Hepatocyte (in vitro differentiated cells): ENCODE measurements around the gene TTC34. TPM values are rescaled to one million over a fixed set of nuclear protein-coding genes. Genes with fewer than 3 reads are reported as not detected.

Experiments used
- DNase-seq: peaks from one replicate; pipeline ENCODE4 v3.0.0-alpha.2; 2016; ENCODE audit warnings: low spot score
- H2AFZ ChIP-seq: fragments of 200-600 bp; sonication (generic); 2 replicates; pipeline ENCODE4 v1.6.0; 2016; ENCODE audit warnings: antibody characterized with exemption, mild to moderate bottlenecking
- H3K27ac ChIP-seq: fragments of 200-600 bp; sonication (generic); 2 replicates; pipeline ENCODE4 v1.5.1; 2016; ENCODE audit warnings: mild to moderate bottlenecking
- H3K27me3 ChIP-seq: fragments of 200-600 bp; sonication (generic); 2 replicates; pipeline ENCODE4 v1.6.1; 2016
- H3K36me3 ChIP-seq: fragments of 200-600 bp; sonication (generic); replicated peaks from 2 replicates; pipeline ENCODE4 v1.5.1; 2016; ENCODE audit warnings: low read depth; ENCODE audit not compliant: insufficient read depth
- H3K4me1 ChIP-seq: fragments of 200-600 bp; sonication (generic); 2 replicates; pipeline ENCODE4 v1.5.1; 2016; ENCODE audit warnings: mild to moderate bottlenecking, moderate library complexity; ENCODE audit not compliant: insufficient read depth
- H3K4me2 ChIP-seq: fragments of 200-600 bp; sonication (generic); 2 replicates; pipeline ENCODE4 v1.6.0; 2016
- H3K4me3 ChIP-seq: fragments of 200-600 bp; sonication (generic); 2 replicates; pipeline ENCODE4 v1.5.1; 2016; ENCODE audit warnings: mild to moderate bottlenecking
- H3K79me2 ChIP-seq: fragments of 200-600 bp; sonication (generic); 2 replicates; pipeline ENCODE4 v1.6.0; 2017; ENCODE audit warnings: mild to moderate bottlenecking
- H3K9me2 ChIP-seq: fragments of 200-600 bp; sonication (generic); replicated peaks from 2 replicates; pipeline ENCODE4 v1.6.0; 2017; ENCODE audit warnings: mild to moderate bottlenecking; ENCODE audit not compliant: insufficient read depth
- H3K9me3 ChIP-seq: fragments of 200-600 bp; sonication (generic); 2 replicates; pipeline ENCODE4 v1.5.1; 2016; ENCODE audit warnings: low read depth, mild to moderate bottlenecking
- H4K20me1 ChIP-seq: fragments of 200-600 bp; sonication (generic); 2 replicates; pipeline ENCODE4 v1.6.0; 2016; ENCODE audit warnings: mild to moderate bottlenecking; ENCODE audit not compliant: insufficient read depth, poor library complexity, severe bottlenecking
- CTCF ChIP-seq: fragments of 200-600 bp; sonication (generic); IDR thresholded peaks from 2 replicates; pipeline ENCODE4 v1.5.1; 2016; ENCODE audit warnings: antibody characterized with exemption, mild to moderate bottlenecking; ENCODE audit not compliant: poor library complexity
- EZH2 ChIP-seq: fragments of 200-600 bp; sonication (generic); IDR thresholded peaks from 2 replicates; pipeline ENCODE4 v1.6.1; 2016; ENCODE audit warnings: antibody characterized with exemption, mild to moderate bottlenecking, borderline replicate concordance
- EZH2phosphoT487 ChIP-seq: fragments of 200-600 bp; sonication (generic); IDR thresholded peaks from one replicate; pipeline ENCODE4 v1.6.1; 2018; ENCODE audit warnings: antibody characterized with exemption, mild to moderate bottlenecking, low read depth, moderate library complexity; ENCODE audit not compliant: unreplicated experiment, severe bottlenecking
- WGBS: methylation state at CpG from one replicate; pipeline ENCODE4 v1.1.6; 2016; ENCODE audit warnings: low lambda C conversion rate; ENCODE audit errors: missing lambda C conversion rate; 5-methylcytosine and 5-hydroxymethylcytosine counted together
- polyA plus RNA-seq: library from polyadenylated mRNA; unstranded; fragments of >200 nt; fragmentation: Nextera tagmentation; extraction: Ambion mirVana; gene quantifications from 2 replicates; pipeline ENCODE4 v1.2.1, GENCODE V29; 2016
- total RNA-seq: library from RNA; depleted of rRNA; stranded (reverse); fragments of >200 nt; gene quantifications from 2 replicates; pipeline ENCODE4 v1.2.3, GENCODE V29; 2014

TTC34 gene
- total and polyA plus RNA-seq, 2 experiments from 2014 or later, result 0.13 to 0.33 TPM

GRCh38 chr1:2833454-2834145 is 32.1 kb upstream of the TTC34 start:
- DNase-seq, result no peak
- Histone ChIP-seq H3K79me2 (no peaks in the 10 kb centered on the region), H3K36me3 (no peaks in the 10 kb centered on the region), H3K4me2 (no peak overlapping the region), H3K27ac (no peak overlapping the region), H3K4me1 (no peaks in the 10 kb centered on the region), H3K9me2 (no peaks in the 10 kb centered on the region), H3K9me3 (no peaks in the 10 kb centered on the region), H3K27me3 (no peaks in the 10 kb centered on the region), H2AFZ (no peak overlapping the region), H4K20me1 (no peaks in the 10 kb centered on the region), H3K4me3 (no peak overlapping the region)
- TF ChIP-seq EZH2phosphoT487 (no peak), CTCF (no peak), EZH2 (no peak)
- 85% methylated on average over 20 of the region's 20 CpGs for WGBS

DNA sequence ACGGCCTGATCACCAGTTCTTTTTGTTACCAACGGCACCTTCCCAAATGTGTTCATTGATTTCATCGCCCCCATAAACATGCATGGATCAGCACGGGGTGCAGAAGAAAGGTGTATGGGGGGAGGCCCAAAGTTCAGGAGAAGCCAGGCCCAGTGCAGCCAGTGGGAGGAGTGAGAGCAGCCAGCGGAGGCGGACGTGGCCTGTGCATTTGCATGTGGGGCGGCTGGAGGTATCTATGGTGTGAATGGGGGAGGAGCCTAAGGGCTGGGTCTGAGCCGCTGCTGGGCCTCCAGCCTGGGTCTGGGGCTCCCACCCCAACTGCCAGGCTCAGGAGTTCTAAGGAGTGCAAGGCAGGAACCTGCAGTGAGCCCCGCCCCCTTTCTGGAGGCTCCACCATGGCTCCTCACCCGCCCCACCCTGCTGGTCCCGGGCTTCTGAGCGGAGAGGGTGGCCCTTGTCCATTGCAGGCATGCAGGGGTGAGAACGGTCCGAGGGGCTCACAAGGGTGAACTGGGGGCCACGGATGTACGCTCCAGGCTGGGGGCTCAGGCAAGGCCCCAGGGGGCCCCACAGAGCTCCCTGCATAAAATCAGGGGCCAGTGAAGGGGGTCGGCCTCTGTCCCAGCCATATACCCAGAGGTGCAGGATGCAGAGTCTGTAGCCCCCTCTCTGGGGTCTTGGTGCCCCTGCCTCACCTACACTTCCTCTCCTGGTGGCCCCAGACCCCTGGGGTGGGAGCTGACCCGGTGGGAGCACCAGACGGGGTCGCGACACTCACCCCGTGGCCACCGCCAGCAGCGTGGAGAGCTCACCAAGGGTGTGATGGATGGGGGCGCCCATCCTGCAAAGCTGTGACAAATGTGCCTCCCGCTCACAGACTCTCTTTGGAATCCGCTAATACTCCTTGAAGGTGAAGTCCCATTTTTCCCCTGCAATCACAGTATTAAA is 31.3 kb upstream of the TTC34 start:
- Histone ChIP-seq H4K20me1 (no peaks in the 10 kb centered on the region), H3K36me3 (no peaks in the 10 kb centered on the region), H3K79me2 (no peaks in the 10 kb centered on the region), H3K9me2 (no peaks in the 10 kb centered on the region), H3K4me3 (no peak overlapping the region), H3K27me3 (no peaks in the 10 kb centered on the region), H2AFZ (no peak overlapping the region), H3K4me1 (no peaks in the 10 kb centered on the region), H3K4me2 (no peak overlapping the region), H3K27ac (no peak overlapping the region), H3K9me3 (no peaks in the 10 kb centered on the region)
- WGBS, result 86% methylated on average over 27 of the region's 28 CpGs
- no peak for TF ChIP-seq CTCF
- TF ChIP-seq EZH2phosphoT487, result no peak
- DNase-seq, result no peak

GRCh38 chr1:2831596-2832212 is 30.2 kb upstream of the TTC34 start:
- TF ChIP-seq CTCF, result no peak
- no peak for TF ChIP-seq EZH2
- no peak for TF ChIP-seq EZH2phosphoT487
- H3K9me3 ChIP-seq, result no peaks in the 10 kb centered on the region
- no peaks in the 10 kb centered on the region for H3K4me1 ChIP-seq
- H3K27me3 ChIP-seq, result no peaks in the 10 kb centered on the region
- H4K20me1 ChIP-seq, result no peaks in the 10 kb centered on the region
- H3K36me3 ChIP-seq, result no peaks in the 10 kb centered on the region
- no peak overlapping the region for H3K27ac ChIP-seq
- WGBS, result 75% methylated on average over 11 of the region's 12 CpGs
- H3K4me3 ChIP-seq, result no peak overlapping the region
- no peak for DNase-seq
- H3K79me2 ChIP-seq, result no peaks in the 10 kb centered on the region
- H3K9me2 ChIP-seq, result no peaks in the 10 kb centered on the region
- H3K4me2 ChIP-seq, result no peak overlapping the region
- no peak overlapping the region for H2AFZ ChIP-seq
